ENCODE measurements around the gene SLC39A5. TPM values are rescaled to one million over a fixed set of nuclear protein-coding genes. Genes with fewer than 3 reads are reported as not detected.

SLC39A5 gene
- total RNA-seq, 1 donor = not detected

- DNase-seq (ENCODE audit: low read depth) = no peak
- TF ChIP-seq CTCF (IDR thresholded peaks at IDR 0.05; ENCODE audit: insufficient read depth, low read depth, low read length) = no peak
- peak overlapping the region; percentile 24 for H3K4me3 ChIP-seq (ENCODE audit: low read depth, low read length)
Measured at GRCh38 chr12:56223571-56224101, 6.2 kb upstream of the SLC39A5 start.

- H3K4me3 ChIP-seq (ENCODE audit: low read depth, low read length) = peak within 1 kb of the TSS; percentile 70
- DNase-seq (ENCODE audit: low read depth) = peak; percentile 98
- TF ChIP-seq CTCF (IDR thresholded peaks at IDR 0.05; ENCODE audit: insufficient read depth, low read depth, low read length) = peak; percentile 83
Measured at GRCh38 chr12:56224102-56224701, 5.6 kb upstream of the SLC39A5 start, which contains the start of gene NABP2. NABP2 (plus strand) TSS chr12:56224342; CDS start chr12:56224857, 515 bp downstream.

- TF ChIP-seq CTCF (IDR thresholded peaks at IDR 0.05; ENCODE audit: insufficient read depth, low read depth, low read length) = no peak
- no peak for DNase-seq (ENCODE audit: low read depth)
Measured at GRCh38 chr12:56224954-56225353, 4.9 kb upstream of the SLC39A5 start.

DNA sequence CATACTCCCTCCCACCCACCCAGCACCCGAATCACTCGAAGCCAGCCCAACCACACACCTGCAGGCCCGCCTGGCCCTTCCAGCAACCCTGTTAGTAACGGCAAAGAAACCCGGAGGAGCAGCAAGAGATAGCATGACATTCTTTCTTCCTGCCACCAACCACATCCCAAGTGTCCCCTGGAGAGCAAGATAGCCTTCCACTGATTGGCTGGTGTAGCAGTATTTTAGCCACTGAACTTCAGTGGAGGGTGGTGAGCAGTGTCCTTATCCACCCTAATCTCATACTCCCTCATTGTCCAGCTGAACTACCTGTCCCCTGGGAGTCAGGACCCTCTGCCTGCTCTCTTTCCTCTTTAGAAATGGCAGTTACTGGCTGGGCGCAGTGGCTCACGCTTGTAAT lies 769 bp upstream of the SLC39A5 start:
- no peak for TF ChIP-seq CTCF (IDR thresholded peaks at IDR 0.05; ENCODE audit: insufficient read depth, low read depth, low read length)
- no peak for DNase-seq (ENCODE audit: low read depth)

More at GRCh38 chr12:56224954-56225353, 4.9 kb upstream of the SLC39A5 start:
- peak overlapping the region; percentile 70 for H3K4me3 ChIP-seq (ENCODE audit: low read depth, low read length)

GRCh38 chr12:56230432-56231183 lies 757 bp downstream of the SLC39A5 start:
- no peak for DNase-seq (ENCODE audit: low read depth)
- H3K4me3 ChIP-seq (ENCODE audit: low read depth, low read length) = no peak overlapping the region

More for the DNA sequence above, 769 bp upstream of the SLC39A5 start:
- no peak overlapping the region for H3K4me3 ChIP-seq (ENCODE audit: low read depth, low read length)

GRCh38 chr12:56231184-56231582 lies 1.3 kb downstream of the SLC39A5 start:
- TF ChIP-seq CTCF (IDR thresholded peaks at IDR 0.05; ENCODE audit: insufficient read depth, low read depth, low read length) = no peak
- no peak for DNase-seq (ENCODE audit: low read depth)
- H3K4me3 ChIP-seq (ENCODE audit: low read depth, low read length) = no peak overlapping the region

More at GRCh38 chr12:56230432-56231183, 757 bp downstream of the SLC39A5 start:
- no peak for TF ChIP-seq CTCF (IDR thresholded peaks at IDR 0.05; ENCODE audit: insufficient read depth, low read depth, low read length)
